Lower lobe of right lung (tissue), 2 donors: ENCODE results near the gene KLF11. TPM values are rescaled to one million over a fixed set of nuclear protein-coding genes. Genes with fewer than 3 reads are reported as not detected.

Experiments
- ATAC-seq, 2 donors: fragments of 200-7000 bp; cut with Tn5 transposase; one replicate each; pipeline ENCODE4 v1.9.1; 2020 to 2022; ENCODE audit warnings: mild to moderate bottlenecking in 2 of 2, moderate library complexity in 2 of 2
- DNase-seq: peaks from one replicate; pipeline ENCODE4 v3.0.0-alpha.2; 2020
- H3K27ac ChIP-seq: fragments of 200-600 bp; one replicate; pipeline ENCODE4 v1.8.0; 2022
- H3K27me3 ChIP-seq: fragments of 200-600 bp; one replicate; pipeline ENCODE4 v1.8.0; 2022; ENCODE audit warnings: low read depth
- H3K36me3 ChIP-seq: fragments of 200-600 bp; one replicate; pipeline ENCODE4 v1.8.0; 2022; ENCODE audit warnings: mild to moderate bottlenecking
- H3K4me1 ChIP-seq: fragments of 200-600 bp; one replicate; pipeline ENCODE4 v1.8.0; 2022
- H3K4me3 ChIP-seq: fragments of 200-600 bp; one replicate; pipeline ENCODE4 v1.8.0; 2022; ENCODE audit warnings: mild to moderate bottlenecking
- H3K9me3 ChIP-seq: fragments of 200-600 bp; one replicate; pipeline ENCODE4 v1.8.0; 2022
- CTCF ChIP-seq: fragments of 200-600 bp; IDR thresholded peaks from one replicate; pipeline ENCODE4 v1.8.0; 2022; ENCODE audit warnings: antibody characterized with exemption, mild to moderate bottlenecking
- intact Hi-C: fragments of 100-400 bp; cut with DNase I; formaldehyde crosslinking; loops from one replicate; pipeline ENCODE4 v1.11.0; 2022
- total RNA-seq: library from RNA; stranded (reverse); fragmentation: NEBNext Ultra II Directional; extraction: Animal tissue kit (Norgen Biotek cat#: 25700); gene quantifications from one replicate; pipeline ENCODE4 v1.2.1, GENCODE V29; 2021
- donor health status: DM: no; HTN: yes; CAD: no; lungs with severe emphysema.

KLF11 gene
- total RNA-seq, 1 donor from 2014 or later, result 40.8 TPM

GRCh38 chr2:10067881-10068280 lies 24.5 kb downstream of the KLF11 start:
- no peak for ATAC-seq
- no peak for DNase-seq
- Histone ChIP-seq H3K4me1 (no peaks in the 10 kb centered on the region), H3K36me3 (no peaks in the 10 kb centered on the region), H3K27ac (no peak overlapping the region), H3K27me3 (no peaks in the 10 kb centered on the region), H3K9me3 (no peaks in the 10 kb centered on the region), H3K4me3 (no peak overlapping the region)
- no peak for TF ChIP-seq CTCF
- intact Hi-C loops, result no loop called here

GRCh38 chr2:10071176-10071575 lies 27.8 kb downstream of the KLF11 start:
- no peaks in the 10 kb centered on the region for H3K36me3 ChIP-seq
- ATAC-seq (no peak), DNase-seq (no peak)
- no peak overlapping the region for H3K4me3 ChIP-seq
- no peaks in the 10 kb centered on the region for H3K4me1 ChIP-seq
- peaks cover 6% of the 10 kb centered on the region for H3K27me3 ChIP-seq
- H3K9me3 ChIP-seq, result no peaks in the 10 kb centered on the region
- no peak overlapping the region for H3K27ac ChIP-seq
- no peak for TF ChIP-seq CTCF
- intact Hi-C loops, result no loop called here

GRCh38 chr2:10071595-10071994 lies 28.2 kb downstream of the KLF11 start:
- Histone ChIP-seq H3K27me3 (peaks cover 9% of the 10 kb centered on the region), H3K27ac (no peak overlapping the region), H3K4me1 (no peaks in the 10 kb centered on the region), H3K4me3 (no peak overlapping the region), H3K9me3 (no peaks in the 10 kb centered on the region), H3K36me3 (no peaks in the 10 kb centered on the region)
- ATAC-seq (no peak), DNase-seq (no peak)
- intact Hi-C loops, result no loop called here
- no peak for TF ChIP-seq CTCF

GRCh38 chr2:10072656-10073480 lies 29.5 kb downstream of the KLF11 start:
- ATAC-seq, result peak; percentile 94 to 95
- Histone ChIP-seq H3K27me3 (peaks cover 19% of the 10 kb centered on the region), H3K9me3 (no peaks in the 10 kb centered on the region), H3K36me3 (no peaks in the 10 kb centered on the region), H3K27ac (no peak overlapping the region), H3K4me1 (no peaks in the 10 kb centered on the region), H3K4me3 (no peak overlapping the region)
- peak; percentile 82 for DNase-seq
- intact Hi-C loops, result no loop called here
- peak; percentile 86 for TF ChIP-seq CTCF

- no peaks in the 10 kb centered on the region for H3K9me3 ChIP-seq
- DNase-seq (no peak), ATAC-seq (no peak)
- intact Hi-C loops, result no loop called here
- H3K4me1 ChIP-seq, result peaks cover 2% of the 10 kb centered on the region
- peaks cover 27% of the 10 kb centered on the region for H3K27me3 ChIP-seq
- H3K27ac ChIP-seq, result no peak overlapping the region
- TF ChIP-seq CTCF, result no peak
- no peak overlapping the region for H3K4me3 ChIP-seq
- no peaks in the 10 kb centered on the region for H3K36me3 ChIP-seq
Measured at GRCh38 chr2:10073706-10074105, 30.4 kb downstream of the KLF11 start.
